AG08395 (cell line): ENCODE measurements around the gene FHOD3.

Experiments
- DNase-seq: peaks from one replicate; pipeline ENCODE4 v3.0.0; 2012; ENCODE audit warnings: mixed read lengths, low spot score

Gene FHOD3

DNA sequence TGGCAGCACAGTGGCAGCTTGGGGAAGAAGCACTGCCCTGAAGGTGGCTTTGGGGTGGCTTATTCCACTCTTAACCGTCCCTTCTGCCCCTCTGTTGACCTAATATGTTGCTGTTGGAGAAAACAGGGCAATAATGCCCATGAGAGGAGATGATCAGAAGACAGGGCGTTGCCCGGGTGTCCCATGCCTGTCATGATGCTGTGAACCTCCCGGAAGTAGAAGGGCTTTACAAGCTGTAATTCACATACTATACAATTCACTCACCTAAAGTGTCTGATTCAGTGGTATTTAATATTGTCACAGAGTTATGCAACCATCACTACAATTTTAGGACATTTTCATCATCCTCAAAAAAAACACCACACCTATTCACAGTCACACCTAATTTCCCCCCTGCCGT, 112.3 kb downstream of the FHOD3 start:
- no peak for DNase-seq

DNA sequence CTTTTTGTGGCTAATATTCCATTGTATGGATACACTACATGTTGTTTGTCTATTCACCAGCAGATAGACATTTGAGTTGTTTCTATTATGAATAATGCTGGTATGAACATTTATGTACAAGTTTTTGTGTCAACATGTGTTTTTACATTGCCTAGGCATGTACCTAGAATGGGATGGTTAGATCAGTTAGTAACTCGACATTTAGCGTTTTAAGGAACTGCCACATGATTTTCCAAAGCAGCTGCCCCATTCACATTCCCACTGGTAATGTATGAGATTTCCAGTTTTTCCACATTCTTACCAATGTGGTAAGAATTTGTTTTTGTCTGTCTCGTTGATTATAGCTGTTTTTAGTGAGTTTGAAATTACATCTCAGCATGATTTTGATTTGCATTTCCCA, 112.8 kb downstream of the FHOD3 start:
- no peak for DNase-seq

DNA sequence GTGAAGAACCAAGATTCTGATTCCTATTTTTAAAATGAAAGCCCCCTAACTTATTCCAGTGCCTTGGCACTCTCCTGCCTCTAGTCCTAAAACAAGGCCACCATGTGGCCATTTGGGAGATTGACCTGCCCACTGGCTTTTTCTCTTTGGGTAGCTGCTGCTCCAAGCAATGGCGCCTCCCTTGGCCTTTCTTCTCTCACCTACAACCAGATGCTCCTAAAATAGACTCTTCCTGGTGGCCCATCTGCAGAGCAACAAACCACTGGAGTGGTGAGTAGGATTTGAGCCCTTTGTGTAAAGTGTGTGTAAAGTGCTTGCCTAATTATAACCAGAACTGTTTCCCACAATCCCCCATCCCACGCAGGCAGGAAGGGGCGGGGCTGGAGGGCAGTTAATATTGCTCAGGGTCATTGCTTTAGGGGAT, 114.2 kb downstream of the FHOD3 start:
- DNase-seq = peak; percentile 17

DNA sequence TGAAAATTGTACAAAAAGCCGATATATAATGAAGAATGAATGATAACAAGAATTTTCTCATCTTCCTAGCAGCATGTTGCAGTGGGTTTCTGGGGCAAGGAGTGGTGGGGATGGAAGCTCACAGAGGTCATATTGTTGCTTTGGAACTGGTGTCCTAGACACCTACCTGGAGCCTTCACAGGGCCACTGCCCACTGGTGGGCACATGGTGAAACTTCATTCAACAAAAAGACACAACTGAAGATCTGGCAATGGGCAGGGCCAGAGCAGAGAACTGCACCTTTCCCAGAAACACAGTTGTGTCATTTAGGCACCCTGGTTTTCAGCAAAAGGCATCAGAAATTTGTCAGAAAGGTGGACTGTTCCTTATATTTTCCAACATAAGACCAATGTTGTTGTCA, 115.3 kb downstream of the FHOD3 start:
- peak; percentile 24 for DNase-seq

GRCh38 chr18:36415171-36415570, 117.7 kb downstream of the FHOD3 start:
- no peak for DNase-seq

GRCh38 chr18:36415625-36416024, 118.1 kb downstream of the FHOD3 start:
- peak; percentile 48 for DNase-seq

GRCh38 chr18:36419188-36419899, 121.8 kb downstream of the FHOD3 start:
- DNase-seq = no peak

GRCh38 chr18:36419900-36420531, 122.5 kb downstream of the FHOD3 start:
- no peak for DNase-seq

DNA sequence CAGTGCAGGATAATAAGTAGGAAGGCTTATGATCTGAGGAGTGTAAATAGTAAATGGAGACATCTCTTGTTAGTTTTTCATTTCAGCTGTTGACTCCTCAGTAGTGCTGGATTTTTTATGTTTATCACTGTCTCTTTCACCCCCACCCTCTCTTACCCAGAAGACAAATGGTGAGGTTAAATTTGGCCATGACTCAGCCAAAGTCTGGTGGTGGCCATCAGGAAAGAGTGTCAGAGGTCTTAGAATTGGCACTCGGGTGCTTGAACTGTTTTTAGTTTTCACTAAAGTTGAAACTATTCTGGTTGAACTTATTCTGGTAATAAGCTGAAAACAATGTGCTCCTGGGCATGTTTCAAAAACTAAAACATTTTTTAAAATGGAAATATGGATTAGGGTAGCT, 123.3 kb downstream of the FHOD3 start:
- DNase-seq = peak; percentile 49

- no peak for DNase-seq
Measured at GRCh38 chr18:36424741-36425142, 127.2 kb downstream of the FHOD3 start.

GRCh38 chr18:36427369-36427768, 129.9 kb downstream of the FHOD3 start:
- no peak for DNase-seq

GRCh38 chr18:36427831-36428230, 130.3 kb downstream of the FHOD3 start:
- DNase-seq = no peak

DNA sequence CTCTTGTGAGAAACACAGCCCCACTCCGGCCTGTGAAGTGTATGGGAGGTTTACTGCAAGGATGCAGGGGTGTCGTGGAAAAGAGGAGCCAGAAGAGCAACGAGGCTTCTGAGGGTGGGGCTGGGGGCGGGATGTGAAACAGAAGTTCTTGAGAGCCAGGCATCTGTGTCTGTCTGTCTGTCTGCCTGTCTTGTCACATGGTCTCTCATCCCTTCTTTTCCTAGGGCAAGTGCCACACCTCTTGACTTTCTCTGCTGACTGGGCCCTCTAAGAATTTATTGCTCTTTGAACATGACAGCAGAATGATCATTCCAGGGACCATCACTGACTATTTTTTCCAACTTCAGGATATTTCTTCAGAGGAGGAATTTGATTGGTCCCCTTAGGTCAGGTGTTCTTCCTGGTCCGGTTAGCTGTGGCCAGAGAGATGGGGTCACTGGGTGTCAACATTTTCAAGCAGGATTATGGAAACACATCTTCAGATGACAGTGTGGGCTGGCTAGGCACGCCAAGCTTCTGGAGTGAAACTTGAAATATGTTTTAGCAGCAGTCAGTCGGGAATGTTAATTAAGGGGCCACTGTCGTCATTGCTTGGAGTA, 131.0 kb downstream of the FHOD3 start:
- DNase-seq = no peak

DNA sequence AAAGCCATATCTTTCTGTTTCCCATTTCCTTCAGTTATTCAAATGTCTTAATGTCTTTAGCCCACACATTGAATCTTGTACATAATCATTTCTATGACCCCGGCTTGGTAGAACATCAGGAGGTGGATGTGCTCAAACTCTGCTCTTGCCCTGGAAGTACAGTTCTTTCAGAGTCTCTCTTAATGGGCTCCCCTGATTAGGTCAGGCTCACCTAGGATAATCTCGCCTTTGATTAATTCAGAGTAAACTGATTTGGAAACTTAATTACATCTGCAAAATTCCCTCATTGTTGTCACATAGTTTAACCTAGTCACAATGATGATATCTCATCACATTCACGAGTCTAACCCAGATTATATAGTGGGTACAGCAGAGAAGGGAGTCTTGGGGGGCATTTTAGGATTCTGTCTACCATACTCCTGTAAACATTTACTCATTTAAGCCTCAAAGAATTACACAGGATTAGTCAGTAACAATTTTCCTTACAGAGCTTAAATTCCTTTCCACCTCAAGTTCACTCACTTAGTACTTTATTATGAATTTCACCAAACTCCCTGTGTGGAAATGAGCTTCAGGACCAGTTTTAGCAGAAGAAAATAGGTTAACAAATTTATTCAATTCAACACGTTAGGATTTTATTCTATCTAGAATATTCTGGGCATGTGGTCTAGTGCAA, 135.5 kb downstream of the FHOD3 start:
- no peak for DNase-seq

GRCh38 chr18:36436387-36436786, 138.9 kb downstream of the FHOD3 start:
- DNase-seq = no peak

- DNase-seq = peak; percentile 48
Measured at GRCh38 chr18:36440614-36441013, 143.1 kb downstream of the FHOD3 start.

GRCh38 chr18:36441426-36442240, 144.1 kb downstream of the FHOD3 start:
- peak; percentile 58 for DNase-seq

DNA sequence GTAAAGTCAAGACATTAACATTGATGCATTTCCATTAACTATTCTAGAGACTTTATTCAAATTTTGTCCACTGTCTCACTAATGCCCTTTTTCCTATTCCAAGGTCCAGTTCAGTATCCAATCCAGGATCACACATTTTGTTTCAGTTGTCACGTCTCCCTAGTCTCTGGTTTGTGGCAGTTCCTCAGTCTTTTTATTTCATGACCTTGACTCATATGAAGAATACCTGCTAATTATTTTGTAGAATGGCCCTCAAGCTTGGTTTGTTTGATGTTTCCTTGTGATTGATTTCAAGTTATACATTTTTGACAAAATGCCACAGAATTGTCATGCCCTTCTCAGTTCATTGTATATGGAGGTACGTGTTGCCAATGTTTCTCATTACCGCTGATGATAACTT, 145.2 kb downstream of the FHOD3 start:
- DNase-seq = no peak

GRCh38 chr18:36446059-36446458, 148.5 kb downstream of the FHOD3 start:
- DNase-seq = no peak

- DNase-seq = no peak
Measured at GRCh38 chr18:36448384-36449290, 151.1 kb downstream of the FHOD3 start.

DNA sequence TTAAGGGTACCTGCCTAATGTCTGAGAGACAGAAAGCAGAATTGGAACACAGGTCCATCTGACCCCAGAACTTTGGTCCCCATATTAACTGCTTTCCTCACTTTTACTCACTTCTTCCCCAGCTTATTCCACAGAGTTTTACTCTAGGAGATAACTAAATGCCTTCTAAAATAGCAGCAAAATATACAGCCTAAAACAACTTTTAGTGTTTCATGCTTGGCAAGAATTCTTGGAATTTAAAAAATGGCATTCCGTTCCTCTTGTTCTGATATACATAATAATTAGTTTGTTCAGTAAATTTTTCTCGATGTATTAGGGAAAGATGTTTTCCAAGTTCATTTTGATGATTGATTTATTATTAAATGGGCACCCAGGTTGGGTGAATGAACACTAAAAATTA, 151.9 kb downstream of the FHOD3 start:
- DNase-seq = no peak
